ENCODE results near the gene CD276. TPM values are rescaled to one million over a fixed set of nuclear protein-coding genes. Genes with fewer than 3 reads are reported as not detected.

Gene CD276
- total RNA-seq, 1 donor from 2014 or later, result 133 TPM

DNA sequence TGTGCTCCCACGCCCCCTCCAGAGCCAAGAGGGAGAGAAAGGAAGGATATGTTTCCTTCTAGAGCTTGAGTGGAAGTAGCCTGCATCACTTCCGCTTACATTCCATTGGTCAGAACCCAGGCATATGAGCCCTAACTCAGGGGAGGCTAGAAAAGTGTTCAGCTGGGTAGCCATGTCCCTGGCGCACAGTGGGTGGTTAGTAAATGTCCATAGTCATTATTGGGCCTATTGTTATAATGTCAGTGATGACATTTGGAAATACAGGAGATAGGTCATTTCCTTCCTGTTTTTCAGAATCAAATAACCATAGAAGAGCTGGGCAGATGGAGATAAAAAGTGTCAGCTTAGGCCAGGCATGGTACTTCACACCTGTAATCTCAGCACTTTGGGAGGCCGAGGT lies 27.3 kb downstream of the CD276 start:
- no peaks in the 10 kb centered on the region for H3K27me3 Mint-ChIP-seq
- H3K4me3 Mint-ChIP-seq, result no peak overlapping the region
- no peaks in the 10 kb centered on the region for H3K9me3 Mint-ChIP-seq
- H3K27ac Mint-ChIP-seq, result no peak overlapping the region
- no peaks in the 10 kb centered on the region for H3K4me1 Mint-ChIP-seq (ENCODE audit: unreplicated experiment)
- peaks cover 21% of the 10 kb centered on the region for H3K36me3 Mint-ChIP-seq
- TF ChIP-seq, protein P1, sequence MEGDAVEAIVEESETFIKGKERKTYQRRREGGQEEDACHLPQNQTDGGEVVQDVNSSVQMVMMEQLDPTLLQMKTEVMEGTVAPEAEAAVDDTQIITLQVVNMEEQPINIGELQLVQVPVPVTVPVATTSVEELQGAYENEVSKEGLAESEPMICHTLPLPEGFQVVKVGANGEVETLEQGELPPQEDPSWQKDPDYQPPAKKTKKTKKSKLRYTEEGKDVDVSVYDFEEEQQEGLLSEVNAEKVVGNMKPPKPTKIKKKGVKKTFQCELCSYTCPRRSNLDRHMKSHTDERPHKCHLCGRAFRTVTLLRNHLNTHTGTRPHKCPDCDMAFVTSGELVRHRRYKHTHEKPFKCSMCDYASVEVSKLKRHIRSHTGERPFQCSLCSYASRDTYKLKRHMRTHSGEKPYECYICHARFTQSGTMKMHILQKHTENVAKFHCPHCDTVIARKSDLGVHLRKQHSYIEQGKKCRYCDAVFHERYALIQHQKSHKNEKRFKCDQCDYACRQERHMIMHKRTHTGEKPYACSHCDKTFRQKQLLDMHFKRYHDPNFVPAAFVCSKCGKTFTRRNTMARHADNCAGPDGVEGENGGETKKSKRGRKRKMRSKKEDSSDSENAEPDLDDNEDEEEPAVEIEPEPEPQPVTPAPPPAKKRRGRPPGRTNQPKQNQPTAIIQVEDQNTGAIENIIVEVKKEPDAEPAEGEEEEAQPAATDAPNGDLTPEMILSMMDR (conservative IDR thresholded peaks at IDR 0.05), result no peak
- DNase-seq (ENCODE audit: extremely low spot score, unreplicated experiment), result no peak

DNA sequence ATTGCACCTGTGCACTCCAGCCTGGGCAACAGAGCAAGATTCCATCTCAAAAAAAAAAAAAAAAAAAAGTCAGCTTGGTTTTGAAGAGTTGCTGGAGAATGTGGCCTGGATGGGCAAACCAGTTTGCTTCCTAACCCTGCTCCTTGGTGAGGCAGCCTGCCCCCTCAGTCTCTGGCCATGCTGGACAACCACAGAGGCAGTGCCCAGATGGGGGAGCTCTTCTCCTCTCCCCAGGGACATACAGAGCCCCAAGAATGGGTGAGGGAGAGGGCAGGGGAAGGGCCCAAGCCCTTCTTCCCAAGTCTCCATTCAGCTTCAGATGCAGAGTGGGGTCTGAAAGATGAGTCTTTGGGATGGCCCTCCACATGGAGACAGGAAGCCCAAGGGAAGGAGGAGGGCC lies 27.9 kb downstream of the CD276 start:
- Mint-ChIP-seq H3K27me3 (no peaks in the 10 kb centered on the region), H3K27ac (no peak overlapping the region), H3K9me3 (no peaks in the 10 kb centered on the region), H3K36me3 (peaks cover 21% of the 10 kb centered on the region), H3K4me3 (no peak overlapping the region), H3K4me1 (ENCODE audit: unreplicated experiment) (no peaks in the 10 kb centered on the region)
- no peak for DNase-seq (ENCODE audit: extremely low spot score, unreplicated experiment)
- TF ChIP-seq, protein P1 (conservative IDR thresholded peaks at IDR 0.05), result no peak

DNA sequence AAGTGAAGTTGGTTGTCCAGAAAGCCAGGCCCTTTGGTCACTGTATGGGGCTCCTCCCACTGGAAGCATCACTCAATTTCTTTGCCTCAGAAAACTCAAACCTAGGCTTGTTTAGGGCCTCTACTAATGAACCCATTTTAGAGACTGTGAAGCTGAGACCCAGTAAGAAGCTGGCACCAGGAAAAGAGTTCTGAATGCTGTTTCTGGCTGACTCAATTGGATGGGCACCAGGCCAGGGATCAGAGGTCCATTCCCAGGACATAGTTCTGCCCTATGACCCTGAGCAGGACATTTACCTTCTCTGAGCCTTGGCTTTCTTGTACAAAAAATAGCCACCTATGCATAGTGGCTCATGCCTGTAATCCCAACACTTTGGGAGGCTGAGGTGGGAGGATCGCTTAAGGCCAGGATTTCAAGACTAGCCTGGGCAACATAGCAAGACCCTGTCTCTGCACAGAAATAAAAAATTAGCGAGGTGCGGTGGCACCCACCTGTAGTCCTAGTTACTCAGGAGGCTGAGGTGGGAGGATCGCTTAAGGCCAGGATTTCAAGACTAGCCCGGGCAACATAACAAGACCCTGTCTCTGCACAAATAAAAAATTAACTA lies 30.6 kb downstream of the CD276 start:
- peaks cover 12% of the 10 kb centered on the region for H3K36me3 Mint-ChIP-seq
- H3K4me3 Mint-ChIP-seq, result no peak overlapping the region
- H3K4me1 Mint-ChIP-seq (ENCODE audit: unreplicated experiment), result no peaks in the 10 kb centered on the region
- no peak for DNase-seq (ENCODE audit: extremely low spot score, unreplicated experiment)
- TF ChIP-seq, protein P1 (conservative IDR thresholded peaks at IDR 0.05), result no peak
- H3K27me3 Mint-ChIP-seq, result no peaks in the 10 kb centered on the region
- H3K27ac Mint-ChIP-seq, result no peak overlapping the region
- H3K9me3 Mint-ChIP-seq, result no peaks in the 10 kb centered on the region

DNA sequence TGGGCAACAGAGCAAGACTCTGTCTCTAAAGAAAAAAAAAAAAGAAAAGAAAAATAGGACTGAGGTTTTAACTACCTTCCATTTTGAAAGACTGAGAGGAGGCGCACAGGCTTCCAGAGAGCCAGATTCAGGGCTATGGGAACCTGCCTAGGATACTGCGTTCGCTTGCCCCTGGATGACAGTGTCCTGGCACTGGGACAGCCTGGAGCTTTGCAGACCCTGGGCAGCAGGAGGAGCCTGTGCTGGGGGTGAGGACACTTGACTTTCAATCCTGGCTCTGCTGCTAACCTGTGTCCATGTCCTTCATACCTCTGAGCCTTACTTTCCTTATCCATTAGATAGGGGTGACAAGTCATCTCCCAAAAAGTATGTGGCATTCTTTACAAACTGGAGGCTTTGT lies 31.2 kb downstream of the CD276 start:
- H3K27me3 Mint-ChIP-seq, result no peaks in the 10 kb centered on the region
- DNase-seq (ENCODE audit: extremely low spot score, unreplicated experiment), result no peak
- TF ChIP-seq, protein P1 (conservative IDR thresholded peaks at IDR 0.05), result no peak
- no peaks in the 10 kb centered on the region for H3K9me3 Mint-ChIP-seq
- H3K36me3 Mint-ChIP-seq, result peaks cover 12% of the 10 kb centered on the region
- no peaks in the 10 kb centered on the region for H3K4me1 Mint-ChIP-seq (ENCODE audit: unreplicated experiment)
- no peak overlapping the region for H3K4me3 Mint-ChIP-seq
- no peak overlapping the region for H3K27ac Mint-ChIP-seq

DNA sequence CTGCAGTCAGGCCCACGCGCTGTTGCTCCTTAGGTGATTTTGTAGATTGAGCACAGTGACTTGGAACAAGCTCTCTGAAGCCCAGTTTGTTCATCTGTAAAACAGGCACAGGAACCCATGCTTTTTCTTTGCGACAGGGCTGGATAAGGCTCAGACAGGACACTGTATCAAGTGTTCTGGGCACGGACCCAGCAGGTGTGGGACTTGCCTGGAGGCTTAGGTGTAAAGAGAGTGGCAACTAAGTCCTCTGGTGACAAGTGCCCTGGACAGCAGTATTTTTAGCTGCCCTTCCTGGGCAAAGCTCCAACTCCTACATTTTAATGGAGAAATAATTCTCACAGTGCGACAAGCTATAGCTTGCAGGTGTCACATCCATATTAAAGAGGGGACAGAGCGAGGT lies 32.2 kb downstream of the CD276 start:
- H3K4me1 Mint-ChIP-seq (ENCODE audit: unreplicated experiment), result no peaks in the 10 kb centered on the region
- DNase-seq (ENCODE audit: extremely low spot score, unreplicated experiment), result no peak
- TF ChIP-seq, protein P1 (conservative IDR thresholded peaks at IDR 0.05), result no peak
- no peak overlapping the region for H3K4me3 Mint-ChIP-seq
- no peaks in the 10 kb centered on the region for H3K9me3 Mint-ChIP-seq
- H3K36me3 Mint-ChIP-seq, result peaks cover 12% of the 10 kb centered on the region
- no peaks in the 10 kb centered on the region for H3K27me3 Mint-ChIP-seq
- H3K27ac Mint-ChIP-seq, result no peak overlapping the region

DNA sequence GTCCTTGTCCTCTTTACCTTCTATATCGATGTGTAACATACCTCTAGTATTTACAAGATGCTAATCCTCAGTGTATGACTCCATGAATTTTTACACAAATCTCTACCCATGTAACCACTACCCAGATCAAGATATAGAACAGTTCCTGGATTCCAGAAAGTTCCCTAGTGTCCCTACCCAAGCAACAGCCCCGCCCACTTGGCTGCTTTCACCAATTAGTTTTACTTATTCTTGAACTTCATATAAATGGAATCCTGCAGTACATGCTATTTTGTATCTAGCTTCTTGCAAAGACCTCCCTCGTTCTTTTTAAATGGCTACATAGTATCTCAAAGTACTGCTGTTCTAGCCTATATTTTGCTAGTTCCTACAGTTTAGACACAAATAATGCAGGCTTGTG lies 33.0 kb downstream of the CD276 start:
- no peak for DNase-seq (ENCODE audit: extremely low spot score, unreplicated experiment)
- TF ChIP-seq, protein P1 (conservative IDR thresholded peaks at IDR 0.05), result no peak
- Mint-ChIP-seq H3K4me3 (no peak overlapping the region), H3K9me3 (no peaks in the 10 kb centered on the region), H3K4me1 (ENCODE audit: unreplicated experiment) (no peaks in the 10 kb centered on the region), H3K27ac (no peak overlapping the region), H3K27me3 (no peaks in the 10 kb centered on the region), H3K36me3 (peaks cover 12% of the 10 kb centered on the region)
